Spinal cord (tissue), 10 donors: ENCODE measurements around the gene CETP. TPM values are rescaled to one million over a fixed set of nuclear protein-coding genes. Genes with fewer than 3 reads are reported as not detected.
A peak's percentile ranks its signal among the peaks of the same experiment; 100 is the strongest.

Source experiments
- DNase-seq, 6 donors: peaks; one replicate each; pipeline versions ENCODE4 v3.0.0 to v3.0.0-alpha.2; 2013 to 2015; ENCODE audit warnings: low spot score in 6 of 6, low read depth in 4 of 6
- H3K27ac ChIP-seq: one replicate; pipeline ENCODE4 v1.5.1; 2013; ENCODE audit warnings: low read depth, low read length, control low read depth
- H3K27me3 ChIP-seq: one replicate; pipeline ENCODE4 v1.6.1; 2013; ENCODE audit warnings: low read length; ENCODE audit not compliant: control insufficient read depth, insufficient read depth
- H3K36me3 ChIP-seq: one replicate; pipeline ENCODE4 v1.6.1; 2013; ENCODE audit warnings: low read length; ENCODE audit not compliant: control insufficient read depth, insufficient read depth
- H3K4me1 ChIP-seq: one replicate; pipeline ENCODE4 v1.6.1; 2013; ENCODE audit warnings: low read length; ENCODE audit not compliant: control insufficient read depth, insufficient read depth
- H3K4me3 ChIP-seq: one replicate; pipeline ENCODE4 v1.5.1; 2013; ENCODE audit warnings: low read depth, low read length, control low read depth
- H3K9me3 ChIP-seq: one replicate; pipeline ENCODE4 v1.6.1; 2013; ENCODE audit warnings: low read length; ENCODE audit not compliant: control insufficient read depth, insufficient read depth
- WGBS: methylation state at CpG from one replicate; pipeline ENCODE4 v1.1.5; 2013; ENCODE audit warnings: missing lambda C conversion rate; ENCODE audit not compliant: insufficient coverage; 5-methylcytosine and 5-hydroxymethylcytosine counted together
- polyA plus RNA-seq, 2 donors: library from polyadenylated mRNA; unstranded; fragments of 120-200 nt; gene quantifications; one replicate each; pipeline ENCODE4 v1.2.1, GENCODE V29; 2013; ENCODE audit not compliant: insufficient read length in 2 of 2
- total RNA-seq, 2 donors: library from RNA; depleted of rRNA in 1 of 2; stranded (reverse); fragments of 120-200 nt in 1 of 2; fragments of >200 nt in 1 of 2; gene quantifications; one replicate each; pipeline versions ENCODE4 v1.2.3 to v1.2.4, GENCODE V29; 2013 to 2014
- donor health status: healthy.

Gene CETP
- total and polyA plus RNA-seq, 4 donors: 2.0 to 13.5 (median 3.6) TPM

DNA sequence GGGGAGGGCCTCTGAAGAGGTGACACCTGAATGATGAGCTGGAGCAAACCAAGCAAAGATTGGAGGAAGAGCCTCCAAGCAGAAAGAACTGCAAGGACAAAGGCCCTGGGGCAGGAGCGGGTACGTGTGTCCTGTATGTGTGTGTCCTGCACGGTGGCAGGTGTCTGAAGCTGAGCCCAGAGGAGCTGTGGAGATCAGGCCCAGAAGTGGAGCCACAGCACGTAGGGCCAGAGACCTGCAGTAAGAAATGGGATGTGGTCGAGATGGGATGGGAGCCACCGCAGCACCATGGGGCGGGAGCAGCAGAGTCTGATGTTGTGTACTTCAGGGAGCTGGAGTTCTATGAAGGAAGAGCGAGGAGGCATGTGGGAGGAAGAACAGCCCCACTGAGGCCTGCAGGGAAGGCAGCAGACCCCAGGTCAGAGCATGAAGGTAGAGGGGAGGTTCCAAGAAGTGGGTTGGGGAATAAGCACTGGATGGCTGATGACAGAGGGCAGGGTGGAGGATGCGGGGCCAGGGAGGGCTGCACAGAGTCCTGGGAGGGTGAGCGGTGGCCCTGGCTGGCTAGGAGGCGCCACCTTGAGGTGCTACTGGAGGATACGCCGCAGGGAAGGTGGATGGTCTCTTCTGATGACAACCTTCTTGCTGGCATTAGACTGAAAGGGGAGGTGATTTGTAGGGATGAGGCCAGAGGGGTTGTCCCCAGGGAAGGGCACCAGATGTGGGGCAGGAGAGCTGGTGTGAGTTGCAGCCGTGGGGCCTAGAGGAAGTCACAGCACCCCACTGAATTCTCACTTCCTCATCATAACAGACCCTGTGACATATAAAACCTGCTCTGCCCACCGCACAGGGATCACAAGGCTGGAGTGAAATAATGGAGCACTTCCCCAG, 10.6 kb upstream of the CETP start:
- Histone ChIP-seq H3K27me3 (no peaks in the 10 kb centered on the region), H3K4me1 (peaks cover 3% of the 10 kb centered on the region), H3K36me3 (peaks cover 1% of the 10 kb centered on the region), H3K27ac (no peak overlapping the region), H3K4me3 (no peak overlapping the region), H3K9me3 (no peaks in the 10 kb centered on the region)
- WGBS: 66% methylated on average over 13 of the region's 15 CpGs
- DNase-seq: no peak

DNA sequence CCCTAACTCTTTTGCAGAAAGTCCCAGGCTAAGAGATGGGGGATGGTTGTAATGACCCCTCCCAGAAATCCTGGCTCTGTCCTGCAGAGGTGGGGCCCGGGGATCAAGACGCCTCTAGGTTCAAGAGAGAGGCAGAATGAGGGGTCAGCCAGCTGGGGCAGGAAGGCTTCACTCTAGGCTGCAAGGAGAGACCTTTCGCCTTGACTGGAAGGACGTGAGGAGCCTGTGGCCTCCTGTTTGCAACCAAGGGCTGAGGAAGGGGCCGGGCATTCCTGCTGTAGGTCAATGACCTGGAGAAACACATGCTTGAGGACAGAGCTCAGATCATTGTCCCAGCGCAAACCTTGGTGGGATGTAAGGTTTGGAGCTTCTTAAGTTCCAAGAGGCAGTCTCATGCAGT, 8.7 kb upstream of the CETP start:
- DNase-seq: no peak
- Histone ChIP-seq H3K4me3 (no peak overlapping the region), H3K4me1 (peaks cover 3% of the 10 kb centered on the region), H3K9me3 (no peaks in the 10 kb centered on the region), H3K27ac (no peak overlapping the region), H3K27me3 (no peaks in the 10 kb centered on the region), H3K36me3 (no peaks in the 10 kb centered on the region)
- 82% methylated on average over 6 of the region's 6 CpGs for WGBS

- Histone ChIP-seq H3K4me3 (no peak overlapping the region), H3K9me3 (no peaks in the 10 kb centered on the region), H3K36me3 (no peaks in the 10 kb centered on the region), H3K4me1 (peaks cover 13% of the 10 kb centered on the region), H3K27me3 (no peaks in the 10 kb centered on the region), H3K27ac (no peak overlapping the region)
- WGBS: 87% methylated on average over 3 of the region's 4 CpGs
- DNase-seq: no peak
Observed at GRCh38 chr16:56956076-56956475, 5.7 kb upstream of the CETP start.

DNA sequence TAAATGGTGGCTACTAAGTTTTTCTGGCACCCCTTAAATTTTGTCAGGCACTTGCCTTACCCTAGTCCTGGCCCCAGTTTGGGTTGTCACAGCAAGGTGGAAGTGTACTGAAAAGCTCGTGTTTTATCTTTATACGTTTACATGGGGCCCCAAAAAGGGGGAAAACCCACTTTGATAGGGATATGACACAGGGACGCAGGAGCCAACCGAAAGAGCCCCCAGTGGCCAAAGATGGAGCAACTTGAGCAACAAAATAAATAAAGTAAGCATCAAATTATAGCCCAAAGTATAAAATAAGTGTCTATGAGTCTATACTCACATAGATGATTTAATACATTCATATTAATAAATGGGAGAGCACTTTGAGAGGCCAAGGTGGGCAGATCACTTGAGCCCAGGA, 5.0 kb upstream of the CETP start:
- no peak for DNase-seq
- Histone ChIP-seq H3K27ac (no peak overlapping the region), H3K36me3 (no peaks in the 10 kb centered on the region), H3K9me3 (no peaks in the 10 kb centered on the region), H3K27me3 (no peaks in the 10 kb centered on the region), H3K4me1 (peaks cover 18% of the 10 kb centered on the region), H3K4me3 (no peak overlapping the region)
- WGBS: 91% methylated on average over 2 of the region's 4 CpGs

DNA sequence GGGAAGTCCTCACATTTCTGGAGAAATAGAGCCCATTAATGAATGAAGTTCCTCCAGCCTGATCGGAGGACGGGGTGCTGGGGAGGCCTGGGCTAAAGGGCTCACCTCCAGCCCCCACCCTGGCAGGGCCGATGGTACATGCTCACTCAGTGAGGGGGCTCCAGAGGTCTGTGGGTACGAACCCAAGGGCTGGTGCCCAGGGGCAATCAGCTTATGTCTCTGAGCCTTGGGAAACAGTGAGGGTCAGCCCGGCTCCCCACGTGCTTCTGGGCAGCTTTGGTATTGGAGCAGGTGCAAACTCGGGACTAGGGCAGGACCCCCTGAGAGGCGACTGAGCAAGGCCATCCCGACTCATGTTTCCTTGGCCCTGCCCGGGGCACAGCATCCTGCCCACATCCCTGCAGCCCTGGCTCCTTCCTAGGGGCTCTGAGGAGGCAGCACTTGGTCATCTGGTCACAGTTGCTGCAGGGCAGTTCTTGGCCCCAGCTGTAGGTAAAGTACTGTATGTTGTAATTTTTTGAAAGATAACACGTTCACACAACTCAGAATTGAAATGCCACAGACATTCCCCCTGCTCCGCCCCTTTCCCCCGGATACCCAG, 969 bp upstream of the CETP start:
- WGBS: 81% methylated on average over 11 of the region's 13 CpGs
- H3K9me3 ChIP-seq: no peaks in the 10 kb centered on the region
- H3K4me1 ChIP-seq: peaks cover 25% of the 10 kb centered on the region
- no peaks in the 10 kb centered on the region for H3K36me3 ChIP-seq
- no peak overlapping the region for H3K4me3 ChIP-seq
- DNase-seq: no peak
- no peak overlapping the region for H3K27ac ChIP-seq
- H3K27me3 ChIP-seq: no peaks in the 10 kb centered on the region

DNA sequence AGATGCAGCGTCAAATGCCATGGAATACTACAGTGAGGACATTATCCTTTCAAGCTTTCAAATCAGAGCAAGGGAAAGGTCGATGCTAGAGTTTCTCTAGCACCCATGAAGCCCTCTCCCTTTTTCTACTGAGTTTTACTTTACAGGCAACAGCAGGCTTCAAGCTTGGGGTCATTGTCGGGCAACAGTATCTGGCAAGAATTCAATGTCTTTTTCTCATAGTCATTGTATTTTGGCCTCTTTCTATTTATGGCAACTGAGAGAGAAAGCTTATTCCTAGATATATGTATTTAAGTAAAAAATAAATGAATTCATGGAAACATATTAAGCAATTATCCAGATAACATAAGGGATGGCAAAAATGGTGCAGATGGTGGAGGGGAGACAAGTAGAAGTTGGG, 364 bp upstream of the CETP start:
- no peaks in the 10 kb centered on the region for H3K27me3 ChIP-seq
- H3K9me3 ChIP-seq: no peaks in the 10 kb centered on the region
- H3K4me1 ChIP-seq: peaks cover 28% of the 10 kb centered on the region
- H3K36me3 ChIP-seq: no peaks in the 10 kb centered on the region
- 60% methylated on average over 2 of the region's 3 CpGs for WGBS
- no peak overlapping the region for H3K4me3 ChIP-seq
- H3K27ac ChIP-seq: no peak overlapping the region
- DNase-seq: no peak

DNA sequence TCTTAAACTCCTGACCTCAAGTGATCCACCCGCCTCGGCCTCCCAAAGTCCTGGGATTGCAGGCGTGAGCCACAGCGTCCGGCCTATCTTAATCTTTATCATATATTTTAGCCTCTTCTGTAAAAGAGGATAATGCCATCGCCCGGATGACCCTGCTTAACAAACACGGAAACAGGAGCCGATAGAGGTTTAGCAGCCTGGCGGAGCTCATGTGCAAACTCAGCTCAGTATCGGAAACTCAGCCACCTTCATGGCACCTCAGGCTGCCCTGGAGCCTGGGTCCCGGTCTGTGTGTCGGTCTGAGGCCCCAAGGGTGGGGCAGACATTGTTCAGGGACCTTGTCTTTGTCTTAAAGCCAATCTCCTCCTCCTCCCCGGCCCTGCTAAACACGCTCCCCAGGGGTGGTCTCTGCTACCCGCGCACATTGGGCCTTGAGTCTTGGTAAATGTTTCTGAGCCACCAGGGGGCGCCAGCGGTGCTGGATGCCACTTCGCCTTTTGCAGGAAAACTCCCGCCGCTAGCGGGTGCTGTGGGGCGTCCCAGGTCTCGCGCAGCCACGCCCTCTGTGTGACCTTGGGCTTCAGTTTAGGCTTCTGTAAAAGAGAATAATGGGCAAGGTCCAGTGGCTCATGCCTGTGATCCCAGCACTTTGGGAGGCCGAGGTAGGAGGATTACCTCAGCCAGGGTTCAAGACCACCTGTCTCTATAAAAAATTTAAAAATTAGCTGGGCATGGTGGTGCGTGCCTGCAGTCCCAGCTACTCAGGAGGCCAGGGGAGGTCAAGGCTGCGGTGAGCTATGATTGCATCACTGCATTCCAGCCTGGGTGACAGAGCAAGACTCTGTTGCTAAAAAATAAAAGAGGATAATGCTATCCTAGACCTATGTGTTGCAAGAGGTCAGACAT, 2.7 kb downstream of the CETP start:
- 45% methylated on average over 29 of the region's 30 CpGs for WGBS
- Histone ChIP-seq H3K27me3 (no peaks in the 10 kb centered on the region), H3K4me3 (no peak overlapping the region), H3K9me3 (no peaks in the 10 kb centered on the region), H3K36me3 (no peaks in the 10 kb centered on the region), H3K4me1 (peaks cover 26% of the 10 kb centered on the region), H3K27ac (no peak overlapping the region)
- peak in 3 of 6 donors; percentile 11 to 67 (median 51) for DNase-seq

DNA sequence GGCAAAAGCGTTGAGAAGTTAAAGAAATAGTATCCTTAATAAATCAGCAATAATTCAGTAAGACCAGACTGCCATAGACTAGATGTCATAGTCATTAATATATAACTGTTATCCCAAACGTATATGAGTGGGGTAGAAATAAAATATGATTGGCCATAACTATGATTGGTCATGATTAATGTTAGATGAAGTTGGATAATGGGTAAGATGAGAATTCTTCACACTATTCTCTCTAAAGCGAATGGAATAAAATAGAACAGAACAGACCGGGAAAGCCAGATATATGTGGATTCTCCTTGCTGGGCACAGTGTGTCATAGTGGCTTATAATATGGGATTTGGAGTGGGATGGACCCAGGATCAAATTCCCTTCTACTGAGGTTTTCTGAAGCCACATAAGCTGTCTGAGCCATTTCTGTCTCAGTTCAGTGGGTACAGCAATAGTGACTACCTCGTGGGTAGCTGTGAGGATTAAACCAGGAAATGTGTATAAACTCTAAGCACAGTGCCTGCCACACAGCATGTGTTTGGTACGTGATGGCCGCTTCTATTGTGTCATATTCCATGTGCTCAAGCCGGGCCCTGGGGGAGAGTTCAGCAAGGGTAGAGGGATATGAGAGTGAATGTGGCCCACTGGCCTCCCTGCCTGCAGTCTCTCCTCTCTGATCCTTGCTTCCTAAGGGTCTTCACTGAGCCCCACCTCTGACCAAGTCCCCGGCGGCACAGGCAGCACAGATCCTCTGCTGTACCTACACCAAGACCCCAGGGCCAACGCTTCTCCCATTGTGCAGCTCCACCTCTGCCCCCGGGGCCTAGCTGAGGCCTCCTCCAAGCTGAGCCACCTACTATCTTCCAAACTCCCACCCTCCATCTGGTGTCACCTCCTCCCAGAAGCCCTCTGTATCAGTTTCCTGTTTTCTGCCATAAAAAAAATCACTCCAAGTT, 3.7 kb downstream of the CETP start:
- no peak overlapping the region for H3K4me3 ChIP-seq
- no peaks in the 10 kb centered on the region for H3K9me3 ChIP-seq
- WGBS: 77% methylated on average over 8 of the region's 12 CpGs
- H3K27ac ChIP-seq: peak overlapping the region; percentile 1
- no peaks in the 10 kb centered on the region for H3K27me3 ChIP-seq
- no peak for DNase-seq
- H3K4me1 ChIP-seq: peaks cover 22% of the 10 kb centered on the region
- H3K36me3 ChIP-seq: no peaks in the 10 kb centered on the region

GRCh38 chr16:56966093-56966475, 4.3 kb downstream of the CETP start:
- no peak for DNase-seq
- 67% methylated on average over 1 of the region's 3 CpGs for WGBS
- Histone ChIP-seq H3K27ac (peak overlapping the region; percentile 1), H3K9me3 (no peaks in the 10 kb centered on the region), H3K4me3 (no peak overlapping the region), H3K27me3 (no peaks in the 10 kb centered on the region), H3K36me3 (no peaks in the 10 kb centered on the region), H3K4me1 (peaks cover 15% of the 10 kb centered on the region)
